ENCODE measurements around the gene PALM.
A peak's percentile ranks its signal among the peaks of the same experiment; 100 is the strongest.

PALM gene

GRCh38 chr19:782878-783668 lies 74.3 kb downstream of the PALM start:
- no peak for DNase-seq

GRCh38 chr19:784541-784940 lies 75.8 kb downstream of the PALM start:
- no peak for DNase-seq

GRCh38 chr19:787536-787935 lies 78.8 kb downstream of the PALM start:
- DNase-seq: no peak

- DNase-seq: no peak
Observed at GRCh38 chr19:788686-788982, 79.9 kb downstream of the PALM start.

GRCh38 chr19:788983-789700 lies 80.4 kb downstream of the PALM start:
- DNase-seq: no peak

- no peak for DNase-seq
Observed at GRCh38 chr19:789701-790060, 80.9 kb downstream of the PALM start.

GRCh38 chr19:791007-791566 lies 82.4 kb downstream of the PALM start:
- DNase-seq: no peak

- DNase-seq: no peak
Observed at GRCh38 chr19:791567-792305, 83.0 kb downstream of the PALM start.

- no peak for DNase-seq
Observed at GRCh38 chr19:792306-792885, 83.7 kb downstream of the PALM start.

- DNase-seq: no peak
Observed at GRCh38 chr19:793806-794205, 85.1 kb downstream of the PALM start.

GRCh38 chr19:795073-795611 lies 86.4 kb downstream of the PALM start:
- DNase-seq: peak; percentile 30

GRCh38 chr19:795691-796581 lies 87.2 kb downstream of the PALM start:
- no peak for DNase-seq

- DNase-seq: peak; percentile 100
Observed at GRCh38 chr19:796692-797527, 88.2 kb downstream of the PALM start, which contains the start of gene PTBP1. TSS of gene PTBP1 (plus strand) at chr19:797452. CDS start at chr19:797498, 46 bp downstream.

Data from midbrain (tissue), 1 donor.